ENCODE results near the gene LZIC.
"Not testable (repeated sequence)": the region's sequence is repeated elsewhere in the genome, so short reads cannot be mapped to it uniquely, and the experiment has no call there.

LZIC gene

GRCh38 chr1:9920606-9921005 is 22.6 kb downstream of the LZIC start:
- TF ChIP-seq CTCF (conservative IDR thresholded peaks at IDR 0.05) = no peak
- no peak overlapping the region for H3K27ac ChIP-seq

GRCh38 chr1:9917901-9918300 is 25.3 kb downstream of the LZIC start:
- H3K27ac ChIP-seq = no peak overlapping the region
- TF ChIP-seq CTCF (conservative IDR thresholded peaks at IDR 0.05) = no peak

GRCh38 chr1:9917495-9917894 is 25.7 kb downstream of the LZIC start:
- H3K27ac ChIP-seq = not testable (repeated sequence)

- H3K27ac ChIP-seq = no peak overlapping the region
- TF ChIP-seq CTCF (conservative IDR thresholded peaks at IDR 0.05) = no peak
Measured at GRCh38 chr1:9916452-9916851, 26.7 kb downstream of the LZIC start.

GRCh38 chr1:9914610-9914937 is 28.6 kb downstream of the LZIC start:
- no peak overlapping the region for H3K27ac ChIP-seq
- peak; percentile 17; the same call in 1 of the 2 replicates for TF ChIP-seq CTCF (conservative IDR thresholded peaks at IDR 0.05)

- peak overlapping the region; percentile 86; the same call in 1 of the 2 replicates for H3K27ac ChIP-seq
- no peak for TF ChIP-seq CTCF (conservative IDR thresholded peaks at IDR 0.05)
Measured at GRCh38 chr1:9912264-9912936, 30.8 kb downstream of the LZIC start.

GRCh38 chr1:9910423-9911178 is 32.6 kb downstream of the LZIC start:
- peak overlapping the region; percentile 86 for H3K27ac ChIP-seq
- TF ChIP-seq CTCF (conservative IDR thresholded peaks at IDR 0.05) = no peak

- no peak for TF ChIP-seq CTCF (conservative IDR thresholded peaks at IDR 0.05)
- peak within 1 kb of the TSS; percentile 86 for H3K27ac ChIP-seq
Measured at GRCh38 chr1:9910076-9910422, 33.1 kb downstream of the LZIC start, which contains the start of gene CTNNBIP1. CTNNBIP1 (minus strand) TSS chr1:9910269; CDS start chr1:9872064, 38,205 bp downstream.
